Body of pancreas (tissue), 4 donors: ENCODE results near the gene CNOT10.

Source experiments
- POLR2A ChIP-seq, 3 donors: fragments of 450-650 bp; IDR thresholded peaks; one replicate each; pipeline ENCODE4 v1.6.1; 2016; ENCODE audit warnings: antibody characterized with exemption in 3 of 3, mild to moderate bottlenecking in 2 of 3
- TF ChIP-seq, protein P1 (sequence below), 7 experiments: fragments of 450-650 bp in 4 of 7; fragments of 200-600 bp in 3 of 7; sonication (generic) in 3 of 7; IDR thresholded peaks; one replicate each; pipeline ENCODE4 v1.5.1; 2016 to 2019; ENCODE audit warnings: antibody characterized with exemption in 7 of 7

DNA sequence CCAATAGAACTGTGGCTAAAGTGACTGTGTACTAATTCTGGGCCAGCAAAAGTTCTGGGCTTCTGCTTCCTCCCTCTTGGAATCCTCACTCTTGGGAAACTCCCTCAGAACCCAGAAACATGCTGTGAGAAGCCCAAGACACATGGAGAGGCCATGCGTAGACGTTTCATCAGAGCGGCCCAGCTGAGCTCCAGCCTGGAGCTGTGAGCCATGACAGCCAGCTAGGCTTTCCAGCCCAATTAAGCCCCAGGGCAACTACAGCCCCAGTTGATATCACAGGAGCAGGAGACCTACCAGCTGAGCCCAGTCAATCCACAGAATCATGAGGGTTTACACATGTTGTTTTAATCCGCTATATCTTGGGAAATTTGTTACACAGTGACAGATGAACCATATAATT, 43.6 kb upstream of the CNOT10 start:
- TF ChIP-seq, protein P1, sequence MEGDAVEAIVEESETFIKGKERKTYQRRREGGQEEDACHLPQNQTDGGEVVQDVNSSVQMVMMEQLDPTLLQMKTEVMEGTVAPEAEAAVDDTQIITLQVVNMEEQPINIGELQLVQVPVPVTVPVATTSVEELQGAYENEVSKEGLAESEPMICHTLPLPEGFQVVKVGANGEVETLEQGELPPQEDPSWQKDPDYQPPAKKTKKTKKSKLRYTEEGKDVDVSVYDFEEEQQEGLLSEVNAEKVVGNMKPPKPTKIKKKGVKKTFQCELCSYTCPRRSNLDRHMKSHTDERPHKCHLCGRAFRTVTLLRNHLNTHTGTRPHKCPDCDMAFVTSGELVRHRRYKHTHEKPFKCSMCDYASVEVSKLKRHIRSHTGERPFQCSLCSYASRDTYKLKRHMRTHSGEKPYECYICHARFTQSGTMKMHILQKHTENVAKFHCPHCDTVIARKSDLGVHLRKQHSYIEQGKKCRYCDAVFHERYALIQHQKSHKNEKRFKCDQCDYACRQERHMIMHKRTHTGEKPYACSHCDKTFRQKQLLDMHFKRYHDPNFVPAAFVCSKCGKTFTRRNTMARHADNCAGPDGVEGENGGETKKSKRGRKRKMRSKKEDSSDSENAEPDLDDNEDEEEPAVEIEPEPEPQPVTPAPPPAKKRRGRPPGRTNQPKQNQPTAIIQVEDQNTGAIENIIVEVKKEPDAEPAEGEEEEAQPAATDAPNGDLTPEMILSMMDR (IDR thresholded peaks at IDR 0.05): no peak
- no peak for TF ChIP-seq POLR2A (IDR thresholded peaks at IDR 0.05)
